ENCODE results near the gene HAUS3. TPM values are rescaled to one million over a fixed set of nuclear protein-coding genes. Genes with fewer than 3 reads are reported as not detected.

HAUS3 gene, protein sequence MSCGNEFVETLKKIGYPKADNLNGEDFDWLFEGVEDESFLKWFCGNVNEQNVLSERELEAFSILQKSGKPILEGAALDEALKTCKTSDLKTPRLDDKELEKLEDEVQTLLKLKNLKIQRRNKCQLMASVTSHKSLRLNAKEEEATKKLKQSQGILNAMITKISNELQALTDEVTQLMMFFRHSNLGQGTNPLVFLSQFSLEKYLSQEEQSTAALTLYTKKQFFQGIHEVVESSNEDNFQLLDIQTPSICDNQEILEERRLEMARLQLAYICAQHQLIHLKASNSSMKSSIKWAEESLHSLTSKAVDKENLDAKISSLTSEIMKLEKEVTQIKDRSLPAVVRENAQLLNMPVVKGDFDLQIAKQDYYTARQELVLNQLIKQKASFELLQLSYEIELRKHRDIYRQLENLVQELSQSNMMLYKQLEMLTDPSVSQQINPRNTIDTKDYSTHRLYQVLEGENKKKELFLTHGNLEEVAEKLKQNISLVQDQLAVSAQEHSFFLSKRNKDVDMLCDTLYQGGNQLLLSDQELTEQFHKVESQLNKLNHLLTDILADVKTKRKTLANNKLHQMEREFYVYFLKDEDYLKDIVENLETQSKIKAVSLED
- total RNA-seq: 1 to 10 TPM; 3.5 to 5.1 (median 4.6) TPM
- long read RNA-seq, partial matches to known transcripts: 1 of 1 reads
- long read RNA-seq, other reads (novel, unspliced or antisense): 0 of 1 reads

DNA sequence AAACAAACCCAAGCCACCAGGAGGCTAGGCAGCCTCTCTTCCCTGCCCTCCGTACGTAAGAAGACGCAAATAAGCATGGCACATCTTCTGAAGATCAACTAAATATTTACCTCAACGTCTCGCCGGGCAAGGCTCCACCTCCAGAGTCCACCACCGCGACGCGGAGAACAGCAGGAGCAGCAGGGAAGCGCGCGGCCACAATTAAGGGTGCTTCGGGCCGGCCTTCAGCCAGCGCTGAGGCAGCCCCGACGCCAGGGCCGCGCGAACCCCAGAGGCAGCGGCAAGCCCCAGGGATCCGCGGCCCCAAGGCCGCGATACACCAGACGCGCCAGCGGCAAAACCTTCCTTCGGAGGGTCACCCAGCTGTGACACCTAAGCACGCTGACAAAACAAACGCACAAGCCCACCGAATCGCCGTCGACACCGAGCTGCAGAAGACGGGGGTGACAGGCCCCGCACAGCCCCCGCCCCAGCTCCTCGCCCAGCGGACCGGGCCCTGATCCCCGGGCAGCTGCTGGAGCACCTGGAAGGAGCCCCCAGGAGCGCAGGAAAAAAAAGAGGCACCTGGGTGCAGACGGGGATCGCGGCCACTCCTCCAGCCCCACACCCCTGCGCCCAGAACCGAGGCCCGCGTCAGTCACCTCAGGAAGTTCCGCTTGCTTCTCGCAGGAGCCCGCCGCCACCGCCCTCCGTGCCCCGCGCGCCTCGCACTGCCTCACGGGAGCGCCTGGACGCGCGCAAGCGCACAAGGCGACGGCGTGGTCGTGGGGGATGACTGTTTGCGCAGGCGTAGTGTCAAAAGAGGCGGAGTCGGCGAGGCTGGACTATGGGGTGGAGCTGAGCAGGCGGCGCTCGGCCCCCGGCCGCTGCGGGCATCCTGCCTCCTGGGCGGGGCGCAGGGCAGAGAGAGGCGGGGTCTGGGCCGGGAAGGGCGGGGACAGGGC is at the start of gene HAUS3, which contains the start of gene POLN:
HAUS3 (minus strand) TSS at position 712 of the 944 bp plus-strand sequence. CDS start 1,175 bp downstream, outside the sequence.
POLN (minus strand) TSS at position 712 of the 944 bp plus-strand sequence. CDS start 12,890 bp downstream, outside the sequence.
- no peaks in the 10 kb centered on the region for H3K36me3 ChIP-seq
- no peaks in the 10 kb centered on the region for H3K9me3 ChIP-seq
- H3K4me1 ChIP-seq: peaks cover 0 to 30% (median 2%) of the 10 kb centered on the region in 4 donors
- TF ChIP-seq POLR2A (IDR thresholded peaks at IDR 0.05): peak; percentile 69
- TF ChIP-seq, protein P1, sequence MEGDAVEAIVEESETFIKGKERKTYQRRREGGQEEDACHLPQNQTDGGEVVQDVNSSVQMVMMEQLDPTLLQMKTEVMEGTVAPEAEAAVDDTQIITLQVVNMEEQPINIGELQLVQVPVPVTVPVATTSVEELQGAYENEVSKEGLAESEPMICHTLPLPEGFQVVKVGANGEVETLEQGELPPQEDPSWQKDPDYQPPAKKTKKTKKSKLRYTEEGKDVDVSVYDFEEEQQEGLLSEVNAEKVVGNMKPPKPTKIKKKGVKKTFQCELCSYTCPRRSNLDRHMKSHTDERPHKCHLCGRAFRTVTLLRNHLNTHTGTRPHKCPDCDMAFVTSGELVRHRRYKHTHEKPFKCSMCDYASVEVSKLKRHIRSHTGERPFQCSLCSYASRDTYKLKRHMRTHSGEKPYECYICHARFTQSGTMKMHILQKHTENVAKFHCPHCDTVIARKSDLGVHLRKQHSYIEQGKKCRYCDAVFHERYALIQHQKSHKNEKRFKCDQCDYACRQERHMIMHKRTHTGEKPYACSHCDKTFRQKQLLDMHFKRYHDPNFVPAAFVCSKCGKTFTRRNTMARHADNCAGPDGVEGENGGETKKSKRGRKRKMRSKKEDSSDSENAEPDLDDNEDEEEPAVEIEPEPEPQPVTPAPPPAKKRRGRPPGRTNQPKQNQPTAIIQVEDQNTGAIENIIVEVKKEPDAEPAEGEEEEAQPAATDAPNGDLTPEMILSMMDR (IDR thresholded peaks at IDR 0.05): no peak
- peak; percentile 99 for DNase-seq
- ATAC-seq: peak; percentile 96 to 99 (median 97)
- WGBS (ENCODE audit: insufficient coverage, low coverage, low lambda C conversion rate, missing lambda C conversion rate): 0% methylated on average over 29 of the region's 88 CpGs
- intact Hi-C loops (cut with DNase I): no loop called here
- H3K27me3 ChIP-seq: no peaks in the 10 kb centered on the region
- H3K27ac ChIP-seq: peak within 1 kb of the TSS; percentile 5 to 68 (median 22)
- H3K4me3 ChIP-seq: peak within 1 kb of the TSS; percentile 75 to 99 (median 95)

DNA sequence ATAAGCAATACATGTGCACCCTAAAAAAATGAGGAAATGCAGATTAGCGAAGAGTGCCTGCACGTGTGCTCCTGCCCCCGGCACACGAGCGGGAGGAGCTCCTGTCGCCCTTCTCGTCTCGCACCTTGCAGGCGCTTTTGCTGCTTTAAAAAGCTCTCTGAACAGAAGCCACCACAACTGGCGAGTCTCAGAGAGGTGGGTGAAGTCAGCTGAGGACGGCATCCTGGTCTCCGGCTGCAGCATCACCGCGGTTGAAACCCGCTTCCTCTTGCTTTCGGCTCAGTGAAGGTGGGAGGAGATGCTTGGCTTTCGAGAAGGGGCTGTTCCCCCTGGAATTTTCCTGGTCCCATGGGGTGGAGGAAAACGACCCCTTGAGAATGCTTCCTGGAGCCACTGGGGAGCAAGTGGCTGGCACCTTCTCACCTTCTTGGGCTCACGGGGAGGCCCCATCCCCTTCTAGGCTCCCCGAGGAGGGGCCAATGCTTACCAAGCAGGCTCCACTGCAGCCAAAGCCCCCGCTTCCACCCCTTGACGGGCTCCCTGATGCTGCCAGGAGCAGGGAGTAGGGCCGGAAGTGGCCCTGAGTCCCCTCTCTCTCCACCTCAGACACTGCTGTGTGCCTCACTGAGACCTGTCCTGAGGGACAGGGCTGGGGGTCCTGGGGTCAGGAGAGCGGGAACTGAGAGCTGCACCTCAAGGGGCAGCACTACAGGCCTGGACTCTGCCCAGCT is 49.2 kb upstream of the HAUS3 start:
- Histone ChIP-seq H3K36me3 (no peaks in the 10 kb centered on the region), H3K27ac (no peak overlapping the region), H3K9me3 (no peaks in the 10 kb centered on the region), H3K4me3 (no peak overlapping the region), H3K4me1 (no peaks in the 10 kb centered on the region), H3K27me3 (no peaks in the 10 kb centered on the region)
- 63% methylated on average over 5 of the region's 24 CpGs for WGBS (ENCODE audit: insufficient coverage, low coverage, low lambda C conversion rate, missing lambda C conversion rate)
- ATAC-seq (peak in 2 of 4 donors; percentile 33 to 51), DNase-seq (peak in 1 of 3 donors; percentile 36)
- intact Hi-C loops (cut with DNase I): no loop called here
- TF ChIP-seq, protein P1 (IDR thresholded peaks at IDR 0.05): no peak
- no peak for TF ChIP-seq POLR2A (IDR thresholded peaks at IDR 0.05)

DNA sequence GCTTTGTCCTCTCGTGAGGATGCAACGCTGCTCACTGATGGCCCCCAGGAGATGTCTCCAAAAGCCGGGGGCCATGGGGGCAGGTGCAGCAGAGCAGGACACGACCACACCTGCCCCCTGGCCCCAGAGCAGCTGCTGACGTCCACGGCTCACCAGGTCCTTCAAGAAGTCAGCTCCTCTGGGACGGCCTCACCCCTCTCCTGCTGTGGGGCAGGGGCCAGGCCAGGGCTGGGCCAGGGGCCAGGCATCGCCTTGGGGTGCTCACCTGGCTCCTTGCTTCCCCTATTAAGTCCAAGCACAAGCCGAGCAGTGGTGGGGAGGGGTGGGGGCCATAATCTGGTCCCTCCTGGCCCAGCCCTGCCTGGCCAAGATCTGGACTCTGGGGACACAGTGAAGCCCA is 48.6 kb upstream of the HAUS3 start:
- no peak for ATAC-seq

More for the DNA sequence above, 48.6 kb upstream of the HAUS3 start:
- TF ChIP-seq, protein P1 (IDR thresholded peaks at IDR 0.05): no peak
- no peak for TF ChIP-seq POLR2A (IDR thresholded peaks at IDR 0.05)
- Histone ChIP-seq H3K36me3 (no peaks in the 10 kb centered on the region), H3K27me3 (no peaks in the 10 kb centered on the region), H3K4me1 (no peaks in the 10 kb centered on the region), H3K4me3 (no peak overlapping the region), H3K9me3 (no peaks in the 10 kb centered on the region), H3K27ac (no peak overlapping the region)
- intact Hi-C loops (cut with DNase I): no loop called here
- WGBS (ENCODE audit: insufficient coverage, low coverage, low lambda C conversion rate, missing lambda C conversion rate): 60% methylated on average over 1 of the region's 9 CpGs
- DNase-seq: no peak

All from right lobe of liver (tissue), 6 donors.